Spinal cord (tissue), 10 donors: Measurements from ENCODE around the gene CA5A. TPM values are rescaled to one million over a fixed set of nuclear protein-coding genes. Genes with fewer than 3 reads are reported as not detected.
A peak's percentile ranks its signal among the peaks of the same experiment; 100 is the strongest.

Source experiments
- DNase-seq, 6 donors: peaks; one replicate each; pipeline versions ENCODE4 v3.0.0 to v3.0.0-alpha.2; 2013 to 2015; ENCODE audit warnings: low spot score in 6 of 6, low read depth in 4 of 6
- H3K27ac ChIP-seq: one replicate; pipeline ENCODE4 v1.5.1; 2013; ENCODE audit warnings: low read depth, low read length, control low read depth
- H3K27me3 ChIP-seq: one replicate; pipeline ENCODE4 v1.6.1; 2013; ENCODE audit warnings: low read length; ENCODE audit not compliant: control insufficient read depth, insufficient read depth
- H3K36me3 ChIP-seq: one replicate; pipeline ENCODE4 v1.6.1; 2013; ENCODE audit warnings: low read length; ENCODE audit not compliant: control insufficient read depth, insufficient read depth
- H3K4me1 ChIP-seq: one replicate; pipeline ENCODE4 v1.6.1; 2013; ENCODE audit warnings: low read length; ENCODE audit not compliant: control insufficient read depth, insufficient read depth
- H3K4me3 ChIP-seq: one replicate; pipeline ENCODE4 v1.5.1; 2013; ENCODE audit warnings: low read depth, low read length, control low read depth
- H3K9me3 ChIP-seq: one replicate; pipeline ENCODE4 v1.6.1; 2013; ENCODE audit warnings: low read length; ENCODE audit not compliant: control insufficient read depth, insufficient read depth
- WGBS: methylation state at CpG from one replicate; pipeline ENCODE4 v1.1.5; 2013; ENCODE audit warnings: missing lambda C conversion rate; ENCODE audit not compliant: insufficient coverage; 5-methylcytosine and 5-hydroxymethylcytosine counted together
- polyA plus RNA-seq, 2 donors: library from polyadenylated mRNA; unstranded; fragments of 120-200 nt; gene quantifications; one replicate each; pipeline ENCODE4 v1.2.1, GENCODE V29; 2013; ENCODE audit not compliant: insufficient read length in 2 of 2
- total RNA-seq, 2 donors: library from RNA; depleted of rRNA in 1 of 2; stranded (reverse); fragments of 120-200 nt in 1 of 2; fragments of >200 nt in 1 of 2; gene quantifications; one replicate each; pipeline versions ENCODE4 v1.2.3 to v1.2.4, GENCODE V29; 2013 to 2014
- donor health status: healthy.

CA5A gene
- total and polyA plus RNA-seq, 4 donors, result 0.10 to 0.55 (median 0.27) TPM; not detected in 1

GRCh38 chr16:87979352-87979751, 43.0 kb upstream of the CA5A start:
- peaks cover 17% of the 10 kb centered on the region for H3K36me3 ChIP-seq
- no peaks in the 10 kb centered on the region for H3K4me1 ChIP-seq
- no peak for DNase-seq
- WGBS, result 87% methylated on average over 4 of the region's 8 CpGs
- no peaks in the 10 kb centered on the region for H3K9me3 ChIP-seq
- H3K27ac ChIP-seq, result no peak overlapping the region
- H3K27me3 ChIP-seq, result no peaks in the 10 kb centered on the region
- no peak overlapping the region for H3K4me3 ChIP-seq

DNA sequence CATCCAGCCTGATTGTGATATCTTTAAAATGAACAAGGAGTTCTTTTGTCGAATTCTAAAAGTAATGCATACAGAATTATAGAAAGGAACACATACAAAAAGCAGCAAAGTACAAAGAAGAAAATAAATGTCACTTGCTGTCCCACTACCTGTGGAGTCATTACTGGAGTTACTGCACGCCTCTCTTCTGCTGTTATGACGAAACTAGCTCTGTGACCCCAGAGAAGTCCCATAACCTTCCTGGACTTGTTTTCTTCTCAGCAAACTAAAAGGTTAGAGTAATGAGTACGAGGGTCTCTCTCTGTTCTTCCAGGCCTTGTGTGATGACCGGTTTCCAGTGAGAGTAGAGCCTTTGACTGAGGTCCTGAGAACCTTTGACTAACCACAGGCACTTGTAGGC, 41.8 kb upstream of the CA5A start:
- H3K4me3 ChIP-seq, result no peak overlapping the region
- H3K27ac ChIP-seq, result no peak overlapping the region
- WGBS, result no CpG with 5 or more reads among the region's 5 CpGs
- H3K4me1 ChIP-seq, result no peaks in the 10 kb centered on the region
- no peaks in the 10 kb centered on the region for H3K9me3 ChIP-seq
- no peaks in the 10 kb centered on the region for H3K27me3 ChIP-seq
- DNase-seq, result no peak
- peaks cover 14% of the 10 kb centered on the region for H3K36me3 ChIP-seq

- no peaks in the 10 kb centered on the region for H3K4me1 ChIP-seq
- H3K27ac ChIP-seq, result no peak overlapping the region
- H3K9me3 ChIP-seq, result peaks cover 3% of the 10 kb centered on the region
- DNase-seq, result no peak
- peaks cover 7% of the 10 kb centered on the region for H3K36me3 ChIP-seq
- H3K27me3 ChIP-seq, result no peaks in the 10 kb centered on the region
- no peak overlapping the region for H3K4me3 ChIP-seq
- WGBS, result no CpG with 5 or more reads among the region's 3 CpGs
Observed at GRCh38 chr16:87976665-87977064, 40.3 kb upstream of the CA5A start.

GRCh38 chr16:87974178-87974577, 37.8 kb upstream of the CA5A start:
- Histone ChIP-seq H3K4me3 (no peak overlapping the region), H3K27ac (no peak overlapping the region), H3K36me3 (peaks cover 12% of the 10 kb centered on the region), H3K4me1 (no peaks in the 10 kb centered on the region), H3K9me3 (peaks cover 6% of the 10 kb centered on the region), H3K27me3 (no peaks in the 10 kb centered on the region)
- DNase-seq, result no peak
- WGBS, result 93% methylated on average over 8 of the region's 9 CpGs

DNA sequence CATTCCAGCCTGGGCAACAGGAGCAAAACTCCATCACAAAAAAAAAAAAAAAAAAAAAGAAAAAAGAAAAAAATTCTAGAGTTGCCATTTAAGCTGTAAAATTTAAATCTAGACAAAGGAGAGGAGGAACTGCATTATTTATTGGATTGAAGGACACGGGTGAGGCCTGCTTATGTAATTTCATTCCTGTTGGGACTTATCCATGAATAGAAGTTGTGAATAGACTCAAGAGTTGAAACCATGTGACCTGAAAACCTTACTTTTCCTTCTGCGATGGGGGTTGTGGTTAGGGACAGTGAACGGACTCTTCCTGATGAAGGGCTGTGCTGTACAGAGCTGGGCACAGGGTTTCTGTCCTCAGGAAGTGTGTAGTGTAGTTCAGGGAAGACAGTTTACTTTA, 37.4 kb upstream of the CA5A start:
- Histone ChIP-seq H3K4me3 (no peak overlapping the region), H3K4me1 (no peaks in the 10 kb centered on the region), H3K27ac (no peak overlapping the region), H3K9me3 (peaks cover 6% of the 10 kb centered on the region), H3K27me3 (no peaks in the 10 kb centered on the region), H3K36me3 (peaks cover 12% of the 10 kb centered on the region)
- WGBS, result 72% methylated on average over 2 of the region's 3 CpGs
- no peak for DNase-seq

DNA sequence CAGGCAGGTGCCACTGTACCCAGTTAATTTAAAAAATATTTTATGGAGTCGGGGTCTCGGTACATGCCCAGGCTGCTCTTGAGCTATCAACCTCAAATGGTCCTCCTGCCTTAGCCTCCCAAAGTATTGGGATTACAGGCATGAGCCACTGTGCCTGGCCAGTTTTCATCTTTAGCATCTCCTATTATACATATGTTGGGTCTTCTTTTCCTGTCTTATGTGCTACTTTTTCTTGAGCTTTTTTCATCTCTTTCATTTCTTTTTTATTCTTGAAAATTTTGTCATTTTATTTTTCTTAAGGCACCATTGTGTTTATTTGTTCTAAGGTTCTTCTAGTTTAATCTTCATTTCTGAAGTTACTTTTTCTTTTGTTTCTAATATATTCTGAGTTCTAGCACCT, 35.6 kb upstream of the CA5A start:
- H3K9me3 ChIP-seq, result peaks cover 6% of the 10 kb centered on the region
- DNase-seq, result no peak
- no peak overlapping the region for H3K4me3 ChIP-seq
- H3K27ac ChIP-seq, result no peak overlapping the region
- WGBS, result 93% methylated on average over 2 of the region's 2 CpGs
- H3K27me3 ChIP-seq, result no peaks in the 10 kb centered on the region
- H3K36me3 ChIP-seq, result peaks cover 8% of the 10 kb centered on the region
- H3K4me1 ChIP-seq, result peaks cover 7% of the 10 kb centered on the region

DNA sequence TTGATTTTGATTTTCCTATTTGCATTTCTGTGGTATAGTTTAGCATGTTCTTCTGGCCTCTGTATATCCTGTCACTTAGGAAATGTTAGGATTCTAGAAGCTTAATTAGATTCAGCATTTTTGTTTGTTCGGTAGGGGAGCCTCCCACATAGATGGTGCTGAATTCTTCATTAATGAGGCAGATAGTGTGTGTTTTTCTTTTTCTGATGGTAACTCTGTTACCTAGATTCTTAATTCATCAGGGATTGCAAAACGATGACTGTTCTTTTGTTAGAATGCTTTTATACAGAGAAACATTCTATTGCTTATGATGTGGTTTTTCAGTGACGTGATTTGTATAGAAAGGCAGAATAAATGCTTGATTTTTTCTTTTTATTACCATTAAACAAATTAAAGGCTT, 33.9 kb upstream of the CA5A start:
- Histone ChIP-seq H3K4me3 (no peak overlapping the region), H3K36me3 (peaks cover 6% of the 10 kb centered on the region), H3K27me3 (no peaks in the 10 kb centered on the region), H3K9me3 (peaks cover 6% of the 10 kb centered on the region), H3K27ac (no peak overlapping the region), H3K4me1 (peaks cover 15% of the 10 kb centered on the region)
- DNase-seq, result no peak
- 67% methylated on average over 1 of the region's 3 CpGs for WGBS

DNA sequence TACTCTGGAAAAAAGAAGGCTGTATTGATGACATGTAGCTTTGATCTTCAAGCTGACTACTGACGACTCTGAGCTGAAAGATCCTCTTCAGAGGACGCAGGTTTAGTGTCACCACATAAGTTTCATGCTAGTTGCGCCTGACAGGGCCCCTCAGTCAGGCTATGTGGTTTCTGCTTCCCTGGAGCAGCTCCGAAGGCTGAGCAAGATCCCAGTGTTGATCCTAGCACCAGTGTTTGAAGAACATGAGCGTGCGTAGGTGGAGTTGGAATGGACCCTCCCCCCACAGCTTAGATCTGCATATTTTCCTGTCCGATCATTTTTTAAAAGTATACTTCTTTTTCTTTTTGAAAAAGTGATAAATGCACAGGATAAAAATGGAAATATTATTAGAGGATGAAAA, 32.2 kb upstream of the CA5A start:
- Histone ChIP-seq H3K9me3 (peaks cover 6% of the 10 kb centered on the region), H3K36me3 (peaks cover 12% of the 10 kb centered on the region), H3K4me3 (no peak overlapping the region), H3K4me1 (peaks cover 15% of the 10 kb centered on the region), H3K27me3 (no peaks in the 10 kb centered on the region), H3K27ac (no peak overlapping the region)
- DNase-seq, result no peak
- WGBS, result 77% methylated on average over 4 of the region's 7 CpGs

- H3K27me3 ChIP-seq, result no peaks in the 10 kb centered on the region
- no peak overlapping the region for H3K4me3 ChIP-seq
- 43% methylated on average over 11 of the region's 14 CpGs for WGBS
- no peak for DNase-seq
- H3K36me3 ChIP-seq, result peaks cover 14% of the 10 kb centered on the region
- peaks cover 4% of the 10 kb centered on the region for H3K9me3 ChIP-seq
- H3K27ac ChIP-seq, result peak overlapping the region; percentile 41
- H3K4me1 ChIP-seq, result peaks cover 15% of the 10 kb centered on the region
Observed at GRCh38 chr16:87966685-87967185, 30.4 kb upstream of the CA5A start.

GRCh38 chr16:87966064-87966645, 29.8 kb upstream of the CA5A start:
- WGBS, result 41% methylated on average over 3 of the region's 5 CpGs
- H3K27me3 ChIP-seq, result no peaks in the 10 kb centered on the region
- no peak overlapping the region for H3K4me3 ChIP-seq
- peak overlapping the region; percentile 41 for H3K27ac ChIP-seq
- no peaks in the 10 kb centered on the region for H3K9me3 ChIP-seq
- peak in 1 of 6 donors; percentile 65 for DNase-seq
- H3K4me1 ChIP-seq, result peaks cover 15% of the 10 kb centered on the region
- H3K36me3 ChIP-seq, result peaks cover 14% of the 10 kb centered on the region
